Activated naive CD8-positive, alpha-beta T cell treated with anti-CD3 and anti-CD28 coated beads, Interleukin-2, amount 10 ng/mL, durations not matched to agents 7 days and 5 days (primary cell): ENCODE data around the gene CCDC6. TPM values are rescaled to one million over a fixed set of nuclear protein-coding genes. Genes with fewer than 3 reads are reported as not detected.
A peak's percentile ranks its signal among the peaks of the same experiment; 100 is the strongest.

Experiments
- ATAC-seq: fragments of 150-1000 bp; cut with Tn5 transposase; one replicate; pipeline ENCODE4 v1.10.0; 2021; ENCODE audit warnings: low read depth, moderate library complexity
- POLR2A ChIA-PET: fragments of 350-600 bp; sonication (Branson Sonifier 250); formaldehyde crosslinking; loops from one replicate; lab custom pipeline; 2021; ENCODE audit warnings: antibody characterized with exemption; lab: Charles Lee
- DNase-seq: peaks from one replicate; pipeline ENCODE4 v3.0.0; 2021
- H3K27ac Mint-ChIP-seq: one replicate; pipeline ENCODE4 v1.8.0; 2022; ENCODE audit warnings: mild to moderate bottlenecking, mixed read lengths
- H3K27me3 Mint-ChIP-seq: one replicate; pipeline ENCODE4 v1.8.0; 2022; ENCODE audit warnings: mild to moderate bottlenecking, moderate library complexity, mixed read lengths
- H3K36me3 Mint-ChIP-seq: one replicate; pipeline ENCODE4 v1.8.0; 2021; ENCODE audit warnings: mild to moderate bottlenecking, mixed read lengths
- H3K4me1 Mint-ChIP-seq: one replicate; pipeline ENCODE4 v1.8.0; 2021; ENCODE audit warnings: mixed read lengths
- H3K4me3 Mint-ChIP-seq: one replicate; pipeline ENCODE4 v1.8.0; 2022; ENCODE audit warnings: mild to moderate bottlenecking, moderate library complexity, mixed read lengths
- H3K9me3 Mint-ChIP-seq: one replicate; pipeline ENCODE4 v1.8.0; 2021; ENCODE audit warnings: mixed read lengths
- total RNA-seq, 2 experiments: library from RNA; stranded (reverse); gene quantifications; one replicate each; pipeline ENCODE4 v1.2.3, GENCODE V29; 2021

CCDC6 gene
- total RNA-seq, 2 experiments from 2014 or later: 20.4 to 21.4 TPM

DNA sequence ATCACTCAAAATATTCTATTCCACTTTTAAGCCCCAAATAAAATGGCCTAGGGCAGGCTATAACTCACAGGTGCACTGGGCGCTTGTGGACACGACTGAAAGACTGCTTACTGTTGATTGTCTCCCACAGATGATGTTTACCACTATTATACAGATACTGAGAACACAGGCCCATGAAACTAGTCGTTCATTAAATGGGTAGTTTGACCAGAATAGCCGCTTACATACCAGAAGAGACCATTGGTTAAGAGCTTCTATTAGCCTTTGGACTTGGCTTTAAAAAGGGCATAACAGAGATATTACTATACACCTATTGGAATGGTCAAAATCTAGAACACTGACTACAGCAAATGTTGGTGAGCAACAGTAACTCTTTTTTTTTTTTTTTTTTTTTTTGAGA lies 4.3 kb downstream of the CCDC6 start:
- Mint-ChIP-seq H3K4me1 (peaks cover 46% of the 10 kb centered on the region), H3K27ac (no peak overlapping the region), H3K36me3 (peaks cover 22% of the 10 kb centered on the region), H3K27me3 (no peaks in the 10 kb centered on the region), H3K4me3 (no peak overlapping the region), H3K9me3 (no peaks in the 10 kb centered on the region)
- POLR2A ChIA-PET: no interaction called here
- no peak for ATAC-seq
- no peak for DNase-seq

DNA sequence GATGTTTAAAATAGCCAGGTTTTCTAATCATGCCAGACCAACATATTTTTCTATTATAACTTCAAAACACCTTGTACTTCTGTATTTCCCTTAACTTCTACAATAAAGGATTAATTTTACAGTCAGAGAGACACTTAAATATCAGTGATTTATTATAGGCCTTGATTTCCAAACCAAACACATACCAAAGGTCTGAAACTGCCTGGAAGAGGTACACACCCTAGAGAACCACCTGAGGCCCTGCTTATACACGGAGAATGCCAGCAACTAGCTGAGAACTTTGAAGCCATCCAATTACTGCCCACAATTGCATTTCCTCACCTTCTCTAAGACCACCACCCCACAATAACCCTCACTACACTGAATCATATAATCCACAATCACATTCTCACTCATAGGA lies 4.9 kb downstream of the CCDC6 start:
- Mint-ChIP-seq H3K9me3 (no peaks in the 10 kb centered on the region), H3K4me3 (no peak overlapping the region), H3K27me3 (no peaks in the 10 kb centered on the region), H3K4me1 (peaks cover 48% of the 10 kb centered on the region), H3K36me3 (peaks cover 22% of the 10 kb centered on the region), H3K27ac (no peak overlapping the region)
- POLR2A ChIA-PET: no interaction called here
- DNase-seq: no peak
- no peak for ATAC-seq

GRCh38 chr10:59900048-59900727 lies 6.2 kb downstream of the CCDC6 start:
- POLR2A ChIA-PET: no interaction called here
- Mint-ChIP-seq H3K27ac (peak overlapping the region; percentile 21), H3K27me3 (no peaks in the 10 kb centered on the region), H3K36me3 (peaks cover 24% of the 10 kb centered on the region), H3K4me3 (peak overlapping the region; percentile 11), H3K4me1 (peaks cover 45% of the 10 kb centered on the region), H3K9me3 (no peaks in the 10 kb centered on the region)
- ATAC-seq: no peak
- no peak for DNase-seq

- Mint-ChIP-seq H3K27me3 (no peaks in the 10 kb centered on the region), H3K36me3 (peaks cover 24% of the 10 kb centered on the region), H3K27ac (no peak overlapping the region), H3K4me1 (peaks cover 34% of the 10 kb centered on the region), H3K4me3 (no peak overlapping the region), H3K9me3 (no peaks in the 10 kb centered on the region)
- POLR2A ChIA-PET: no interaction called here
- DNase-seq (no peak), ATAC-seq (no peak)
Observed at GRCh38 chr10:59898125-59898835, 8.1 kb downstream of the CCDC6 start.

DNA sequence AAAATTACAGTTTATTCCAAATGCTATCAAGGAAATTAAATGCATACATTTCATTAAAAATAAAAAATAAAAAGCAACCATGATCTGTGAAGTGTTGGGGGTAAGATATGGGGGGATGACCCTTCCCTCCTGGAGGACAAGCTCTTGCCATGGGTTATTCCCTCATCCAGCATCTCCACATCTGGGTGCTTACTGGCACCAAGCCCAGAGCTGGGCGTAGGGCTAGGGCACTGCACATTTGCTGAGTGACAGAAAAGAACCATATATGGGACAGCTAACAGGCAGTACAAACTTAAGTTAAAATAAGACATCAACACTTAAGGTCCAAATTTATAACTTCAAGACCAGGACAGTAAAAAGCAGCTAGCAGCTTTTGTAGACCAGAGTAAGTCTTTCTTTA lies 10.2 kb downstream of the CCDC6 start:
- DNase-seq (no peak), ATAC-seq (no peak)
- Mint-ChIP-seq H3K9me3 (no peaks in the 10 kb centered on the region), H3K27ac (no peak overlapping the region), H3K4me1 (peaks cover 26% of the 10 kb centered on the region), H3K4me3 (no peak overlapping the region), H3K27me3 (no peaks in the 10 kb centered on the region), H3K36me3 (peaks cover 13% of the 10 kb centered on the region)
- POLR2A ChIA-PET: no interaction called here

GRCh38 chr10:59895629-59896116 lies 10.7 kb downstream of the CCDC6 start:
- no peak overlapping the region for H3K4me3 Mint-ChIP-seq
- H3K27me3 Mint-ChIP-seq: no peaks in the 10 kb centered on the region
- DNase-seq: no peak
- H3K4me1 Mint-ChIP-seq: peaks cover 26% of the 10 kb centered on the region
- ATAC-seq: no peak
- POLR2A ChIA-PET: interaction anchor here (1.0 kb wide), 1 partner anchor 10 kb away, joined by 3 read pairs; the partner anchor contains the start of gene CCDC6
- no peak overlapping the region for H3K27ac Mint-ChIP-seq
- H3K9me3 Mint-ChIP-seq: no peaks in the 10 kb centered on the region
- H3K36me3 Mint-ChIP-seq: peaks cover 13% of the 10 kb centered on the region

DNA sequence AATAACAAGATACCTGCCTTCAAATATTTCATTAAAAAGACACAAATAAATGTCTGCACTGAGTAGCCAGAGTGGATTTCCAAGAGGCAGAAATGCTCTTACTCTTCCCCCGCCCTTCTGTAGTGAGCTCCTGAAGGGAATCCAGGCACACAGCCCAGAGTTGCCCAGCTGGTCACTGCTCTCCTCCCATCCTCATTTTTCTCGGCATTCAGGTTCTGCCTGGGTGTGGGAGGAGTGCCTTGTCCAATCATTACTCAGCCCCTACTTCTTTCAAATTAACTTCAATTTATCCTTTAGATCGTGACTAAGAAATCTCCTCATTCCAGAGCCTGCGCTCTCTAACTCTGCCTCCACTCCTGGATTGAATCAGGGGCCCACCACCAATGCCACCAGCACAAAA lies 12.2 kb downstream of the CCDC6 start:
- no peak for ATAC-seq

DNA sequence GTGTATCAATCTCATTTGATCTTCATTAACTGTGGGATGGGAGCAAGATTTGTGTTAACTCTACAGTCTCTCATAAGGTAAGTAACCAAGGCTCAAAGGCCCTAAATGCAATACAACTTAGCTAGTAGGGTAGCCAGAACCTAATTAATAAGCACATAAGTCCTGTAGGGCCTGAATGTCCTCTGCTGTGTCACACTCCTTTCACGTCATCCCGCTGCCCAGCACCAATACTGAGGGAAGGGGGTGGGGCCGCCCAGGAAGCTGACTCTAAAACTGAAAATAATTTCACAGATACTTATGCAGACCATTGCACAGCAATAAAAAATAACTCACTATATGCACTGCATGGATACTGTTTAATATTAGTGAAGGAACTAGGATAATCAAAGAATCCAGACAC lies 13.7 kb downstream of the CCDC6 start:
- peaks cover 13% of the 10 kb centered on the region for H3K36me3 Mint-ChIP-seq
- POLR2A ChIA-PET: no interaction called here
- H3K27ac Mint-ChIP-seq: no peak overlapping the region
- DNase-seq (no peak), ATAC-seq (no peak)
- peaks cover 22% of the 10 kb centered on the region for H3K4me1 Mint-ChIP-seq
- no peak overlapping the region for H3K4me3 Mint-ChIP-seq
- H3K9me3 Mint-ChIP-seq: no peaks in the 10 kb centered on the region
- H3K27me3 Mint-ChIP-seq: no peaks in the 10 kb centered on the region

More for the DNA sequence above, 12.2 kb downstream of the CCDC6 start:
- peaks cover 18% of the 10 kb centered on the region for H3K4me1 Mint-ChIP-seq
- peaks cover 14% of the 10 kb centered on the region for H3K36me3 Mint-ChIP-seq
- POLR2A ChIA-PET: no interaction called here
- H3K4me3 Mint-ChIP-seq: no peak overlapping the region
- no peak for DNase-seq
- no peaks in the 10 kb centered on the region for H3K9me3 Mint-ChIP-seq
- H3K27ac Mint-ChIP-seq: no peak overlapping the region
- H3K27me3 Mint-ChIP-seq: no peaks in the 10 kb centered on the region

DNA sequence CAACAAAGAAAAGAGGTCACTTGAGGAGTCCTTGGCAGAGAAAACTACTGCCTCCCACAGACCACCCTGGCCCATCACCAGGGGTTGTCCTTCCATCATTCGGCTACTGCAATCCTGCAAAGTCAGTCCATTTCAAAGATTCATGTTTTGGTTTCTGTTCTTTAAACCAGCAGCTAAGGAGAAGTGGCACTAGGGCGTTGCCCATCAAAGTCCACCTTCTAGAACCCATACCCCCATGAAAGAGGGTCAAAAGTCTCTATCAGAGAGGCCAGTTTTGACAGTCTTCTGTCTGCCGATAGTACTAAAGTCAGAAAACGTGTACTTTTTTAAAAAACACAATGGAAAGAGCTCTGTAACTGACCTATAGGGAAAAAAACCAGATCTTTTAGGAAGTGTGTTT lies 14.4 kb downstream of the CCDC6 start:
- DNase-seq (no peak), ATAC-seq (no peak)
- no peak overlapping the region for H3K4me3 Mint-ChIP-seq
- peak overlapping the region; percentile 38 for H3K27ac Mint-ChIP-seq
- POLR2A ChIA-PET: no interaction called here
- no peaks in the 10 kb centered on the region for H3K9me3 Mint-ChIP-seq
- H3K4me1 Mint-ChIP-seq: peaks cover 26% of the 10 kb centered on the region
- no peaks in the 10 kb centered on the region for H3K27me3 Mint-ChIP-seq
- H3K36me3 Mint-ChIP-seq: peaks cover 11% of the 10 kb centered on the region

- POLR2A ChIA-PET: no interaction called here
- ATAC-seq (no peak), DNase-seq (no peak)
- Mint-ChIP-seq H3K36me3 (peaks cover 12% of the 10 kb centered on the region), H3K4me3 (no peak overlapping the region), H3K27ac (no peak overlapping the region), H3K27me3 (no peaks in the 10 kb centered on the region), H3K4me1 (peaks cover 28% of the 10 kb centered on the region), H3K9me3 (no peaks in the 10 kb centered on the region)
Observed at GRCh38 chr10:59891349-59891748, 15.0 kb downstream of the CCDC6 start.

DNA sequence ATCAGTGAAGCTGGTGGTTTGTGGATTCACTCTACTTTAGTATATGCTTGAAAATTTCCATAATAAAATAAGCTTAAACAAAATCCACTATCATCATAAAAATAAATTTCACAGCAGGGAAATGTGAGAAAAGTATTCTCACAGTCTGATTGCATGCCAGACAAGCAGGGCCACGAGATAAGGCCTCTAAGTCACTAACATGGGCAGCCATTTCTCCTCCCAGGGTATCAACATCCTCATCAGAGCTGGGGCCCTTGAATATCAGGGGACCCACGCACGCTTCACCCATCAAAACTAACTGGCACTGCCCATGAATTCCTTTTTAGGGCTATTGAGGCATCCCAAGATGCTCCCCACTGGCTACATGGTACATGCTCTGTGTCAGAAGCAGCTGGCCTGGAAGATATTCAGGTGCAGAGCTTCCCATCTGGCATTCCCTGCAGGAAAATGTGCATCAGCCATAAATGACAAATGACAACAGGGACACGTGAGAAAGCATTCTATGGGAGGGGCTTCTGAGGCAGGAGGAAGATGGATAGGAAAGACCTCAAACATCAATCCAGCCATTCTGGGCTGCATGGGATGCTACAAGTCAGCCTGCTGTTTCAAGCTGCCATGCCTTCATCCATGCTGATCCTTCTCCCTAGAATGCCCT lies 17.4 kb downstream of the CCDC6 start:
- DNase-seq: no peak
- H3K9me3 Mint-ChIP-seq: no peaks in the 10 kb centered on the region
- H3K36me3 Mint-ChIP-seq: peaks cover 20% of the 10 kb centered on the region
- H3K4me1 Mint-ChIP-seq: peaks cover 48% of the 10 kb centered on the region
- no peak for ATAC-seq
- no peaks in the 10 kb centered on the region for H3K27me3 Mint-ChIP-seq
- no peak overlapping the region for H3K27ac Mint-ChIP-seq
- no peak overlapping the region for H3K4me3 Mint-ChIP-seq
- POLR2A ChIA-PET: interaction anchor here (2.3 kb wide), 1 partner anchor 17 kb away, joined by 12 read pairs; the partner anchor contains the start of gene CCDC6

- H3K4me1 Mint-ChIP-seq: peaks cover 51% of the 10 kb centered on the region
- peak overlapping the region; percentile 59 for H3K27ac Mint-ChIP-seq
- peaks cover 20% of the 10 kb centered on the region for H3K36me3 Mint-ChIP-seq
- peak overlapping the region; percentile 1 for H3K4me3 Mint-ChIP-seq
- DNase-seq: no peak
- no peaks in the 10 kb centered on the region for H3K9me3 Mint-ChIP-seq
- H3K27me3 Mint-ChIP-seq: no peaks in the 10 kb centered on the region
- POLR2A ChIA-PET: interaction anchor here (2.3 kb wide), 1 partner anchor 18 kb away, joined by 12 read pairs; the partner anchor contains the start of gene CCDC6
- peak; percentile 61 for ATAC-seq
Observed at GRCh38 chr10:59887972-59888640, 18.2 kb downstream of the CCDC6 start.

DNA sequence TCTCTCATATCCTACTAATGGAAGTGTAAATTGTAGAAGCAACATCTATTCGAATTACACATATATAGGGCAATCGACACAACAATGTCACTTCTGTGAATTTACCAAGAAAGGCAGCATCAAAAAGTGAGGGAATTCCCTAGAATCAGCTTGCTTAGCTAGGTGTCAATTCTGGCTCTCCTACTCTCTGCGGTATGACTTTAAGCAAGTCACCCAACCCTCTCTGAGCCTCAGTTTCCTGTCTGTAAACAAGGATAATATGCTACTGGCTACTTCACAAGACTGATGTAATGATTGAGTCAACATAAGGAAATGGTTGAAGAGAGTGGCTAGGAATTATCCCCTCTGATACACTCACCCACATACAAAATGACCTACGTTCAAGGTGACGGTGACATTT lies 19.4 kb downstream of the CCDC6 start:
- H3K9me3 Mint-ChIP-seq: no peaks in the 10 kb centered on the region
- DNase-seq (no peak), ATAC-seq (no peak)
- peaks cover 51% of the 10 kb centered on the region for H3K4me1 Mint-ChIP-seq
- POLR2A ChIA-PET: interaction anchor here (2.3 kb wide), 1 partner anchor 19 kb away, joined by 12 read pairs; the partner anchor contains the start of gene CCDC6
- peak overlapping the region; percentile 56 for H3K4me3 Mint-ChIP-seq
- H3K27ac Mint-ChIP-seq: peak overlapping the region; percentile 50
- peaks cover 20% of the 10 kb centered on the region for H3K36me3 Mint-ChIP-seq
- no peaks in the 10 kb centered on the region for H3K27me3 Mint-ChIP-seq
